Nephron (organoid): Measurements from ENCODE around the gene MBD5.
A peak's percentile ranks its signal among the peaks of the same experiment; 100 is the strongest.

ENCODE experiments used
- H3K27ac Mint-ChIP-seq, 3 experiments: 2 replicates each; pipeline ENCODE4 v1.8.0; 2020; ENCODE audit warnings: mixed read lengths in 3 of 3, mild to moderate bottlenecking in 2 of 3, moderate library complexity in 1 of 3
- H3K27me3 Mint-ChIP-seq: 2 replicates; pipeline ENCODE4 v1.8.0; 2021; ENCODE audit warnings: low read depth, mild to moderate bottlenecking, moderate library complexity, mixed read lengths
- H3K36me3 Mint-ChIP-seq: 2 replicates; pipeline ENCODE4 v1.8.0; 2020; ENCODE audit warnings: low read depth, mixed read lengths
- H3K4me1 Mint-ChIP-seq: 2 replicates; pipeline ENCODE4 v1.8.0; 2020; ENCODE audit warnings: mixed read lengths
- H3K4me3 Mint-ChIP-seq, 3 experiments: 2 replicates each; pipeline ENCODE4 v1.8.0; 2020; ENCODE audit warnings: mild to moderate bottlenecking in 3 of 3, mixed read lengths in 3 of 3, moderate library complexity in 2 of 3
- H3K9me3 Mint-ChIP-seq: 2 replicates; pipeline ENCODE4 v1.8.0; 2020; ENCODE audit warnings: mixed read lengths
- CTCF ChIP-seq, 3 experiments: fragments of 200-600 bp; sonication (generic); IDR thresholded peaks; one replicate each; pipeline ENCODE4 v1.5.0; 2021; ENCODE audit warnings: antibody characterized with exemption in 3 of 3; ENCODE audit not compliant: unreplicated experiment in 3 of 3

The MBD5 gene

GRCh38 chr2:148238561-148238960, 217.7 kb downstream of the MBD5 start:
- Mint-ChIP-seq H3K4me3 (no peak overlapping the region), H3K9me3 (peaks cover 40% of the 10 kb centered on the region), H3K27me3 (no peaks in the 10 kb centered on the region), H3K27ac (no peak overlapping the region), H3K4me1 (no peaks in the 10 kb centered on the region), H3K36me3 (peaks cover 76% of the 10 kb centered on the region)
- no peak for TF ChIP-seq CTCF (IDR thresholded peaks at IDR 0.05; ENCODE audit: unreplicated experiment in 3 of 3)

GRCh38 chr2:148240838-148241237, 219.9 kb downstream of the MBD5 start:
- Mint-ChIP-seq H3K27ac (no peak overlapping the region), H3K9me3 (peaks cover 40% of the 10 kb centered on the region), H3K27me3 (no peaks in the 10 kb centered on the region), H3K4me1 (no peaks in the 10 kb centered on the region), H3K4me3 (no peak overlapping the region), H3K36me3 (peaks cover 68% of the 10 kb centered on the region)
- TF ChIP-seq CTCF (IDR thresholded peaks at IDR 0.05; ENCODE audit: unreplicated experiment in 3 of 3), result no peak

GRCh38 chr2:148244593-148245292, 223.9 kb downstream of the MBD5 start:
- no peaks in the 10 kb centered on the region for H3K4me1 Mint-ChIP-seq
- peaks cover 31% of the 10 kb centered on the region for H3K36me3 Mint-ChIP-seq
- no peaks in the 10 kb centered on the region for H3K27me3 Mint-ChIP-seq
- H3K9me3 Mint-ChIP-seq, result peaks cover 16% of the 10 kb centered on the region
- no peak overlapping the region for H3K4me3 Mint-ChIP-seq
- TF ChIP-seq CTCF (IDR thresholded peaks at IDR 0.05; ENCODE audit: unreplicated experiment in 3 of 3), result no peak
- peak overlapping the region; percentile 76 to 80 (median 77) for H3K27ac Mint-ChIP-seq

- Mint-ChIP-seq H3K4me3 (no peak overlapping the region), H3K27me3 (no peaks in the 10 kb centered on the region), H3K27ac (no peak overlapping the region), H3K4me1 (no peaks in the 10 kb centered on the region), H3K9me3 (peaks cover 25% of the 10 kb centered on the region), H3K36me3 (peaks cover 65% of the 10 kb centered on the region)
- no peak for TF ChIP-seq CTCF (IDR thresholded peaks at IDR 0.05; ENCODE audit: unreplicated experiment in 3 of 3)
Observed at GRCh38 chr2:148251993-148252392, 231.1 kb downstream of the MBD5 start.

- H3K27ac Mint-ChIP-seq, result no peak overlapping the region
- H3K4me1 Mint-ChIP-seq, result no peaks in the 10 kb centered on the region
- H3K4me3 Mint-ChIP-seq, result no peak overlapping the region
- H3K9me3 Mint-ChIP-seq, result peaks cover 25% of the 10 kb centered on the region
- no peaks in the 10 kb centered on the region for H3K27me3 Mint-ChIP-seq
- TF ChIP-seq CTCF (IDR thresholded peaks at IDR 0.05; ENCODE audit: unreplicated experiment in 3 of 3), result no peak
- peaks cover 71% of the 10 kb centered on the region for H3K36me3 Mint-ChIP-seq
Observed at GRCh38 chr2:148252646-148253045, 231.8 kb downstream of the MBD5 start.

GRCh38 chr2:148253685-148254084, 232.8 kb downstream of the MBD5 start:
- Mint-ChIP-seq H3K27me3 (no peaks in the 10 kb centered on the region), H3K4me3 (no peak overlapping the region), H3K9me3 (peaks cover 33% of the 10 kb centered on the region), H3K36me3 (peaks cover 82% of the 10 kb centered on the region), H3K27ac (no peak overlapping the region), H3K4me1 (no peaks in the 10 kb centered on the region)
- no peak for TF ChIP-seq CTCF (IDR thresholded peaks at IDR 0.05; ENCODE audit: unreplicated experiment in 3 of 3)
